ENCODE results near the gene KCNMB2. TPM values are rescaled to one million over a fixed set of nuclear protein-coding genes. Genes with fewer than 3 reads are reported as not detected.

Gene KCNMB2
- polyA plus RNA-seq, 3 donors: not detected

DNA sequence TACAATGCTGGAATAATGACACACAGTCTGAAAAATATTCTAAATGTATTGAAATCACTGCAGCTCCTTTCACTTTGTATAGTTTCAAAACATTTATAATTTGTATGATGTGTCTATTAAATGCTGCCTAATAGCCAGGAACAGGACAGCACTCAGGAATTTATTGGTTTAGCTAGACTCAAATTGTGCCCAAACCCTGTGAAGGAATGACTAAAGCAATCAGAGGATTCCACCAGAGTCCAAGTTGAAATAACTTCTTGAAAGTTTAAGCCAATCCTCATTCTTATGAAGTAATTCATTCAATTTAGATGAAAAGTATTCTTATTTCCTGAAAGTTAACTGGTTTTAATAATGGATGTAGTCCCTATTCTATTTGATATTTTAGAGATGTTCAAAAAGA lies 268.4 kb downstream of the KCNMB2 start:
- no peaks in the 10 kb centered on the region for H3K4me1 Mint-ChIP-seq
- no peak overlapping the region for H2AFZ ChIP-seq (ENCODE audit: insufficient read depth, low read depth, low read length, poor library complexity, severe bottlenecking)
- H3K4me1 ChIP-seq (ENCODE audit: control insufficient read depth in 1 of 2, insufficient read depth in 2 of 2, low read length in 2 of 2): no peaks in the 10 kb centered on the region
- no peaks in the 10 kb centered on the region for H3K27me3 Mint-ChIP-seq (ENCODE audit: low read depth in 3 of 3)
- no peak overlapping the region for H3K4me3 Mint-ChIP-seq
- no peak overlapping the region for H3K27ac ChIP-seq (ENCODE audit: low read depth in 1 of 2, low read length in 2 of 2)
- intact Hi-C loops (cut with micrococcal nuclease): no loop called here
- no peak overlapping the region for H3K9ac ChIP-seq (ENCODE audit: insufficient read depth, low read length, poor library complexity, severe bottlenecking)
- no peak overlapping the region for H3K27ac Mint-ChIP-seq
- H3K4me3 ChIP-seq (replicated peaks in 1 of 3; ENCODE audit: low read depth in 2 of 3, low read length in 3 of 3): no peak overlapping the region
- H3K27me3 ChIP-seq (ENCODE audit: control insufficient read depth in 2 of 2, insufficient read depth in 2 of 2, low read length in 2 of 2): no peaks in the 10 kb centered on the region
- peaks cover 0 to 4% (median 0%) of the 10 kb centered on the region in 7 donors for H3K9me3 Mint-ChIP-seq
- DNase-seq: no peak
- no peaks in the 10 kb centered on the region for H3K9me3 ChIP-seq (replicated peaks in 1 of 2; ENCODE audit: control insufficient read depth in 1 of 2, insufficient read depth in 1 of 2, low read length in 2 of 2)
- TF ChIP-seq, protein P1, sequence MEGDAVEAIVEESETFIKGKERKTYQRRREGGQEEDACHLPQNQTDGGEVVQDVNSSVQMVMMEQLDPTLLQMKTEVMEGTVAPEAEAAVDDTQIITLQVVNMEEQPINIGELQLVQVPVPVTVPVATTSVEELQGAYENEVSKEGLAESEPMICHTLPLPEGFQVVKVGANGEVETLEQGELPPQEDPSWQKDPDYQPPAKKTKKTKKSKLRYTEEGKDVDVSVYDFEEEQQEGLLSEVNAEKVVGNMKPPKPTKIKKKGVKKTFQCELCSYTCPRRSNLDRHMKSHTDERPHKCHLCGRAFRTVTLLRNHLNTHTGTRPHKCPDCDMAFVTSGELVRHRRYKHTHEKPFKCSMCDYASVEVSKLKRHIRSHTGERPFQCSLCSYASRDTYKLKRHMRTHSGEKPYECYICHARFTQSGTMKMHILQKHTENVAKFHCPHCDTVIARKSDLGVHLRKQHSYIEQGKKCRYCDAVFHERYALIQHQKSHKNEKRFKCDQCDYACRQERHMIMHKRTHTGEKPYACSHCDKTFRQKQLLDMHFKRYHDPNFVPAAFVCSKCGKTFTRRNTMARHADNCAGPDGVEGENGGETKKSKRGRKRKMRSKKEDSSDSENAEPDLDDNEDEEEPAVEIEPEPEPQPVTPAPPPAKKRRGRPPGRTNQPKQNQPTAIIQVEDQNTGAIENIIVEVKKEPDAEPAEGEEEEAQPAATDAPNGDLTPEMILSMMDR (IDR thresholded peaks at IDR 0.05): no peak
- no peaks in the 10 kb centered on the region for H3K79me2 ChIP-seq (ENCODE audit: insufficient read depth, low read length)
- no peak overlapping the region for H3K4me2 ChIP-seq (replicated peaks; ENCODE audit: extremely low read depth, low read length, poor library complexity, severe bottlenecking)
- no peaks in the 10 kb centered on the region for H3K36me3 Mint-ChIP-seq
- H3K36me3 ChIP-seq (replicated peaks in 1 of 2; ENCODE audit: control insufficient read depth in 1 of 2, insufficient read depth in 2 of 2, low read length in 2 of 2): no peaks in the 10 kb centered on the region
- no peaks in the 10 kb centered on the region for H4K20me1 ChIP-seq (ENCODE audit: insufficient read depth, low read length)

DNA sequence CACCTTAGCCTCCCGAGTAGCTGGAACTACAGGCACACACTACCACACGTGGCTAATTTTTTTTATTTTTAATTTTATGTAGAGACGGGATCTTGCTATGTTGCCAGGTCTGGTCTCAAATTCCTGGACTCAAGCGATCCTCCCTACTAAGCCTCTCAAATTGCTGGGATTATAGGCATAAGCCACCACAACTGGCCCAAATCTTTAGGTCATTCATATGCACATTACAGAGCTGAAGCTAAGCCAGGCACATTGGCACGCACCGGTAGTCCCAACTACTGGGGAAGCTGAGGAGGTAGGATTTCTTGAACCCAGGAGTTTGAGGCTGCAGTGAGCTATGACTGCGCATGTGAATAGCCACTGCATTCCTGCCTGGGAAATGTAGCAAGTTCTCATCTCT lies 269.5 kb downstream of the KCNMB2 start:
- no peak overlapping the region for H3K9ac ChIP-seq (ENCODE audit: insufficient read depth, low read length, poor library complexity, severe bottlenecking)
- no peak overlapping the region for H3K27ac ChIP-seq (ENCODE audit: low read depth in 1 of 2, low read length in 2 of 2)
- H3K4me3 ChIP-seq (replicated peaks in 1 of 3; ENCODE audit: low read depth in 2 of 3, low read length in 3 of 3): no peak overlapping the region
- Mint-ChIP-seq H3K36me3 (no peaks in the 10 kb centered on the region), H3K27ac (no peak overlapping the region), H3K4me3 (no peak overlapping the region), H3K9me3 (no peaks in the 10 kb centered on the region), H3K4me1 (no peaks in the 10 kb centered on the region), H3K27me3 (ENCODE audit: low read depth in 3 of 3) (no peaks in the 10 kb centered on the region)
- H3K36me3 ChIP-seq (replicated peaks in 1 of 2; ENCODE audit: control insufficient read depth in 1 of 2, insufficient read depth in 2 of 2, low read length in 2 of 2): no peaks in the 10 kb centered on the region
- no peak overlapping the region for H2AFZ ChIP-seq (ENCODE audit: insufficient read depth, low read depth, low read length, poor library complexity, severe bottlenecking)
- TF ChIP-seq, protein P1 (IDR thresholded peaks at IDR 0.05): no peak
- no peaks in the 10 kb centered on the region for H4K20me1 ChIP-seq (ENCODE audit: insufficient read depth, low read length)
- 90% methylated on average over 2 of the region's 7 CpGs for WGBS (ENCODE audit: insufficient coverage)
- H3K27me3 ChIP-seq (ENCODE audit: control insufficient read depth in 2 of 2, insufficient read depth in 2 of 2, low read length in 2 of 2): no peaks in the 10 kb centered on the region
- no peak for DNase-seq
- H3K9me3 ChIP-seq (replicated peaks in 1 of 2; ENCODE audit: control insufficient read depth in 1 of 2, insufficient read depth in 1 of 2, low read length in 2 of 2): no peaks in the 10 kb centered on the region
- no peaks in the 10 kb centered on the region for H3K4me1 ChIP-seq (ENCODE audit: control insufficient read depth in 1 of 2, insufficient read depth in 2 of 2, low read length in 2 of 2)
- no peaks in the 10 kb centered on the region for H3K79me2 ChIP-seq (ENCODE audit: insufficient read depth, low read length)
- intact Hi-C loops (cut with micrococcal nuclease): no loop called here
- no peak overlapping the region for H3K4me2 ChIP-seq (replicated peaks; ENCODE audit: extremely low read depth, low read length, poor library complexity, severe bottlenecking)
